Large intestine (tissue), 12 donors: ENCODE measurements around the gene CDX2. TPM values are rescaled to one million over a fixed set of nuclear protein-coding genes. Genes with fewer than 3 reads are reported as not detected.
"Not testable (repeated sequence)": the region's sequence is repeated elsewhere in the genome, so short reads cannot be mapped to it uniquely, and the experiment has no call there.

Source experiments
- DNase-seq, 2 donors: peaks; one replicate each; pipeline versions ENCODE4 v3.0.0 to v3.0.0-alpha.2; 2013
- H3K27ac ChIP-seq: one replicate; pipeline ENCODE4 v1.5.1; 2013; ENCODE audit warnings: low read length
- H3K27me3 ChIP-seq: 2 replicates; pipeline ENCODE4 v1.6.1; 2013; ENCODE audit warnings: low read length; ENCODE audit not compliant: control insufficient read depth, insufficient read depth
- H3K36me3 ChIP-seq: 2 replicates; pipeline ENCODE4 v1.6.1; 2013; ENCODE audit warnings: low read length; ENCODE audit not compliant: control insufficient read depth, insufficient read depth
- H3K4me1 ChIP-seq: one replicate; pipeline ENCODE4 v1.6.1; 2013; ENCODE audit warnings: low read length; ENCODE audit not compliant: control insufficient read depth, insufficient read depth
- H3K4me3 ChIP-seq: one replicate; pipeline ENCODE4 v1.5.1; 2013; ENCODE audit warnings: low read length
- H3K9me3 ChIP-seq: one replicate; pipeline ENCODE4 v1.6.1; 2013; ENCODE audit warnings: mild to moderate bottlenecking, low read depth, low read length, moderate library complexity; ENCODE audit not compliant: control insufficient read depth
- WGBS: methylation state at CpG from one replicate; pipeline ENCODE4 v1.1.5; 2013; ENCODE audit warnings: low lambda C conversion rate; ENCODE audit not compliant: insufficient coverage; 5-methylcytosine and 5-hydroxymethylcytosine counted together
- long read RNA-seq, 11 donors: transcript quantifications; one replicate each; lab custom pipeline, GENCODE V29; 2026
- polyA plus RNA-seq: library from polyadenylated mRNA; unstranded; fragments of 120-200 nt; gene quantifications from one replicate; pipeline ENCODE4 v1.2.1, GENCODE V29; 2013

The CDX2 gene, protein sequence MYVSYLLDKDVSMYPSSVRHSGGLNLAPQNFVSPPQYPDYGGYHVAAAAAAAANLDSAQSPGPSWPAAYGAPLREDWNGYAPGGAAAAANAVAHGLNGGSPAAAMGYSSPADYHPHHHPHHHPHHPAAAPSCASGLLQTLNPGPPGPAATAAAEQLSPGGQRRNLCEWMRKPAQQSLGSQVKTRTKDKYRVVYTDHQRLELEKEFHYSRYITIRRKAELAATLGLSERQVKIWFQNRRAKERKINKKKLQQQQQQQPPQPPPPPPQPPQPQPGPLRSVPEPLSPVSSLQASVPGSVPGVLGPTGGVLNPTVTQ
- polyA plus RNA-seq, result 132 TPM
- long read RNA-seq, donor 1, full-length matches to known transcripts, result 30 of 36 reads
- long read RNA-seq, donor 1, partial matches to known transcripts, result 6 of 36 reads
- long read RNA-seq, donor 1, other reads (novel, unspliced or antisense), result 0 of 36 reads
- long read RNA-seq, donor 2, full-length matches to known transcripts, result 65 of 83 reads
- long read RNA-seq, donor 2, partial matches to known transcripts, result 18 of 83 reads
- long read RNA-seq, donor 2, other reads (novel, unspliced or antisense), result 0 of 83 reads
- long read RNA-seq, donor 3, result 0 reads
- long read RNA-seq, donor 4, full-length matches to known transcripts, result 6 of 6 reads
- long read RNA-seq, donor 4, partial matches to known transcripts, result 0 of 6 reads
- long read RNA-seq, donor 4, other reads (novel, unspliced or antisense), result 0 of 6 reads
- long read RNA-seq, donor 5, full-length matches to known transcripts, result 35 of 43 reads
- long read RNA-seq, donor 5, partial matches to known transcripts, result 8 of 43 reads
- long read RNA-seq, donor 5, other reads (novel, unspliced or antisense), result 0 of 43 reads
- long read RNA-seq, donor 6, full-length matches to known transcripts, result 74 of 87 reads
- long read RNA-seq, donor 6, partial matches to known transcripts, result 13 of 87 reads
- long read RNA-seq, donor 6, other reads (novel, unspliced or antisense), result 0 of 87 reads
- long read RNA-seq, donor 7, full-length matches to known transcripts, result 34 of 34 reads
- long read RNA-seq, donor 7, partial matches to known transcripts, result 0 of 34 reads
- long read RNA-seq, donor 7, other reads (novel, unspliced or antisense), result 0 of 34 reads
- long read RNA-seq, donor 8, full-length matches to known transcripts, result 90 of 263 reads
- long read RNA-seq, donor 8, partial matches to known transcripts, result 168 of 263 reads
- long read RNA-seq, donor 8, other reads (novel, unspliced or antisense), result 5 of 263 reads
- long read RNA-seq, donor 9, full-length matches to known transcripts, result 47 of 47 reads
- long read RNA-seq, donor 9, partial matches to known transcripts, result 0 of 47 reads
- long read RNA-seq, donor 9, other reads (novel, unspliced or antisense), result 0 of 47 reads
- long read RNA-seq, donor 10, full-length matches to known transcripts, result 86 of 99 reads
- long read RNA-seq, donor 10, partial matches to known transcripts, result 13 of 99 reads
- long read RNA-seq, donor 10, other reads (novel, unspliced or antisense), result 0 of 99 reads
- long read RNA-seq, donor 11, full-length matches to known transcripts, result 48 of 54 reads
- long read RNA-seq, donor 11, partial matches to known transcripts, result 6 of 54 reads
- long read RNA-seq, donor 11, other reads (novel, unspliced or antisense), result 0 of 54 reads

DNA sequence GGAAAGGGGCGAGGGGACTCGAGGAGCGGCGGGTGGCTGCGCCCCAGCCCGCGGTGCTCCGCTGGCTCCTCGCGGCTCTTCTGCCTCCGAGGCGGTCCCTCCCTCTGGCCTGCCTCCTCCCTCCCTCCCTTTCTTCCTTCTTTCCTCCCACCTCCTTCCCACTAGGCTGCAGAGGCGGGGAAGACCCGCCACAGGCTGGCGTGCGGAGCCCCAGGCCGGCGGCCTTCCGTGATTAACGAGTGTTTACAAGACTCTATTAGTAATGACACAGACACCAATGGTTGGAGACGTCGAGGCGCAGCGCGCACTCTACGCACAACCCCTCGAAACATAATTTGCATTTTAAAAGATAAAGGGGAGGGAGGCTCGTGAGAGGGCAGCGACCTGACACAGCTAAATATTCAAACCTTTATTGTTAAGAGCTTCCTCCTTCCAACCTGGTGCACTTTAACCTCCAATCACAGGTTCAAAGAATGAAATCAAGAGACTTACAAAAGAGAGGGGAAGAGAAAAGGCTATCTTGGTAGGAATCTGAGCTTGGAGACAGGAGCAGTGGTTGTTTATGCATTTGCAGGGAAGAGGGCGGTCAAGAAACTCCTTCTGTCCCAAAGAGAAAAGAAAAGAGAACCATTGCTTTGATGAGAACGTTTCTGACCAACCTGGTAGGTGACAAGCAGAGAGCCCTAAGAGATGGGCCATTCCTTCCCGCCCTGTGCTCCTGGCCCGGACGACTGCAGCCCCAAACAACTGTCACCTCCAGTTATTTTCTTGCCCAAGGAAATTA lies at the start of gene CDX2:
Gene CDX2, minus strand, starts transcription at position 234 of the 784 bp plus-strand sequence. CDS start 309 bp downstream, outside the sequence.
- peak; percentile 98 to 100 for DNase-seq
- peaks cover 33% of the 10 kb centered on the region for H3K4me1 ChIP-seq
- H3K36me3 ChIP-seq, result peaks cover 25% of the 10 kb centered on the region
- peak within 1 kb of the TSS; percentile 98 for H3K27ac ChIP-seq
- H3K4me3 ChIP-seq, result peak within 1 kb of the TSS; percentile 87
- WGBS, result 0% methylated on average over 2 of the region's 34 CpGs
- peaks cover 3% of the 10 kb centered on the region for H3K9me3 ChIP-seq
- H3K27me3 ChIP-seq, result peaks cover 72% of the 10 kb centered on the region

DNA sequence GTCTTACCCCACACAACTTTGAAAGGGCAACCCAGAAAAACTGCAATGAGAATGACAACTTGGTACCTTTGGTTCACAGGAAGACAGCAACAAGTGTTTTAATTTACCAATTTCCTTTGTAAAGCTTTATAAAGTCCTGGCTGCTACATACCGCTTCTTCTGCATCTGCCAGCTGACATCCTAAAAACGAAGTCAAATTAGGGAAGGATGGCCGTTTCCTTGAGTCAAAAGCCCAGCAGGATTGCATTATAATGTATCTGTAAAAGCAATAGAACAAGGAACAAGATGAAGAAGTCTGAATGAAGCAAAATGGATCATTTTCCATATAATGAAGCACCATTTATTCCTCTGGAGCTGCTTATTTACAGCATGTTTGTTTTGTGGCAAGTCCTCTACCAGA lies 45.2 kb upstream of the CDX2 start:
- WGBS, result no CpG with 5 or more reads among the region's 3 CpGs
- H3K4me1 ChIP-seq, result no peaks in the 10 kb centered on the region
- no peaks in the 10 kb centered on the region for H3K36me3 ChIP-seq
- DNase-seq, result no peak
- H3K27ac ChIP-seq, result no peak overlapping the region
- no peaks in the 10 kb centered on the region for H3K27me3 ChIP-seq
- no peak overlapping the region for H3K4me3 ChIP-seq
- H3K9me3 ChIP-seq, result no peaks in the 10 kb centered on the region

DNA sequence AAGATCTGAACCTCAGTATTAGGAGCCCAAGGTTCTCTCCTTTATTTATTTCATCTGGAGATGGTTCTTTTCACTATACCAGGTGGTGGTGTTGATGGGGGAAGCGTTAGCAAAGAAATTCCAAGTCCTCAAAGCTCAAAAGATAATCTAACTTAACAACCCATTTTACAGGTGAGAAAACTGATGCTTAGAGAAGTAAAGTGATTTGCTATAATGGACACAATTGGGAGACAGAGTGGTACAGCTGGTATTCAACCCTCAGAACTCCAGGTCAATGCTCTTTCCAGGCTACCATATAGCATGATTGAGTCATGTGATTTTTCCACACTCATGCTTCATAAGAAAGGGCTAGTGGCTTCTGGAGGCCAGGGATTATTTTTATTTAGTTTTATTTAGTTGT lies 44.4 kb upstream of the CDX2 start:
- no peak overlapping the region for H3K4me3 ChIP-seq
- H3K27me3 ChIP-seq, result no peaks in the 10 kb centered on the region
- no peak overlapping the region for H3K27ac ChIP-seq
- WGBS, result 100% methylated on average over 1 of the region's 1 CpG
- H3K9me3 ChIP-seq, result no peaks in the 10 kb centered on the region
- DNase-seq, result no peak
- no peaks in the 10 kb centered on the region for H3K36me3 ChIP-seq
- no peaks in the 10 kb centered on the region for H3K4me1 ChIP-seq

DNA sequence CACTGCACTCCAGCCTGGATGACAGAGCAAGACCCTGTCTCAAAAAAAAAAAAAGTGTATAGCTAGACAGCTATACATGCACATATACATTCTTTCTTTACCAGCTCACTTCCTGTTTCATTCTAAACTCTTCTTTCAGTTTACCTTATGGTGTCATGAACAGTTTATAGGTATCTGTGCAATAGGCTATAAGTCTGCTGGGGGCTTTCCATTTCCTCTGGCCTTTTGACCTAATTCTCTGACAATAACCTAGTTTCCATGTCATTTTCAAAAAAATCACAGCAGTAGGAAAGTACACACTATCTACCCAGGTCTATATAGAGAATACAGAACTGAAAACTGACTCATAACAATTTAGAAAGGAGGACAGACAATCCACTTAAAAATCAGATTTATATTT lies 43.8 kb upstream of the CDX2 start:
- Histone ChIP-seq H3K4me3 (no peak overlapping the region), H3K27ac (no peak overlapping the region), H3K36me3 (no peaks in the 10 kb centered on the region), H3K4me1 (no peaks in the 10 kb centered on the region), H3K27me3 (no peaks in the 10 kb centered on the region), H3K9me3 (no peaks in the 10 kb centered on the region)
- peak in 1 of 2 donors; percentile 21 for DNase-seq

DNA sequence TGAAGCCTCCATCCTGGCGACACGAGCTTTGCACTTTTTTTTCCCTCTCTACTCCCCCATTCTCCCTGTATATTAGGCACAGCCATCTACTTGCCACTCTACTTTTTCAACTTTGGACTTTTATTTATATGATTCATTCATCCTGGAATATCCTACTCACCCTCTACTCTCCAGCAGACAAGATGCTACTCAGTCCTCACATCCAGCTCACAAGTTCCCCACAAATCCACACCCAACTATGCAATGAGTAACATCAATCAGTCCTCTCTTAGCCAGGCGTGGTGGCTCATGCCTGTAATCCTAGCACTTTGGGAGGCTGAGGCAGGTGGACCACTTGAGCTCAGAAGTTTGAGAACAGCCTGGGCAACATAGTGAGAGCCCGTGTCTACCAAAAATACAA lies 43.3 kb upstream of the CDX2 start:
- DNase-seq, result no peak
- Histone ChIP-seq H3K27me3 (no peaks in the 10 kb centered on the region), H3K36me3 (no peaks in the 10 kb centered on the region), H3K9me3 (no peaks in the 10 kb centered on the region), H3K27ac (no peak overlapping the region), H3K4me1 (no peaks in the 10 kb centered on the region), H3K4me3 (no peak overlapping the region)
- WGBS, result no CpG with 5 or more reads among the region's 4 CpGs

DNA sequence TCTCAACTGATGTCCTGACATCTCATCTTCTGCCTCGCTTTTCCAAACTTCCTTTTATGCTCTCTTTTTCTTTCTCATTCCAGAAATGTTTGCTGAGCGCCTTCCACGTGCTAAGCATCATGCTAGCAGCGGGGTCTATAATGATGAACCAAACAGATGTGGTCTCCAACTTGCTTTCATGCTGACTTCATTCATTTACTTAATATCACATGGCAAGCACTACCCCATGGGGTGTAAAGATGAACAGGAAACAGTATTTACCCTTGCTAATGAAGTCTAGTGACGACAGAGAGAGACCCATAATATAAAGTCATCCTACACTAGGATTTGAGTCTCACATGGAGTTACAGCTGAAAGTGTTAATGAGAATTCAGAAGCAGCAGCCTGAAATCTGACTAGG lies 40.9 kb upstream of the CDX2 start:
- H3K27ac ChIP-seq, result no peak overlapping the region
- H3K27me3 ChIP-seq, result no peaks in the 10 kb centered on the region
- DNase-seq, result no peak
- no peaks in the 10 kb centered on the region for H3K9me3 ChIP-seq
- H3K4me1 ChIP-seq, result no peaks in the 10 kb centered on the region
- no peaks in the 10 kb centered on the region for H3K36me3 ChIP-seq
- 79% methylated on average over 4 of the region's 5 CpGs for WGBS
- no peak overlapping the region for H3K4me3 ChIP-seq

DNA sequence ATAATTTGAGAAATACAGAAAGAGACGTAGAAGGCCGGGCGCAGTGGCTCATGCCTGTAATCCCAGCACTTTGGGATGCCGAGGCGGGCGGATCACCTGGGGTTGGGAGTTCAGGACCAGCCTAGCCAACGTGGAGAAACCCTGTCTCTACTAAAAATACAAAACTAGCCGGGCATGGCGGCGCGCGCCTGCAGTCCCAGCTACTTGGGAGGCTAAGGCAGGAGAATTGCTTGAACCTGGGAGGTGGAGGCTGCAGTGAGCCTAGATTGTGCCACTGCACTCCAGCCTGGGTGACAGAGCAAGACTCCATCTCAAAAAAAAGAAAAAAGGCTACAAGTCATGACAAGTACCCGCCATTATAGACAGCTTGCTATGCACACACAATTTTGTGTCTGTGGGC lies 35.9 kb upstream of the CDX2 start:
- H3K9me3 ChIP-seq, H3K27me3 ChIP-seq, H3K4me1 ChIP-seq, H3K4me3 ChIP-seq, DNase-seq, H3K36me3 ChIP-seq, H3K27ac ChIP-seq: not testable (repeated sequence)
- WGBS, result no CpG with 5 or more reads among the region's 13 CpGs

DNA sequence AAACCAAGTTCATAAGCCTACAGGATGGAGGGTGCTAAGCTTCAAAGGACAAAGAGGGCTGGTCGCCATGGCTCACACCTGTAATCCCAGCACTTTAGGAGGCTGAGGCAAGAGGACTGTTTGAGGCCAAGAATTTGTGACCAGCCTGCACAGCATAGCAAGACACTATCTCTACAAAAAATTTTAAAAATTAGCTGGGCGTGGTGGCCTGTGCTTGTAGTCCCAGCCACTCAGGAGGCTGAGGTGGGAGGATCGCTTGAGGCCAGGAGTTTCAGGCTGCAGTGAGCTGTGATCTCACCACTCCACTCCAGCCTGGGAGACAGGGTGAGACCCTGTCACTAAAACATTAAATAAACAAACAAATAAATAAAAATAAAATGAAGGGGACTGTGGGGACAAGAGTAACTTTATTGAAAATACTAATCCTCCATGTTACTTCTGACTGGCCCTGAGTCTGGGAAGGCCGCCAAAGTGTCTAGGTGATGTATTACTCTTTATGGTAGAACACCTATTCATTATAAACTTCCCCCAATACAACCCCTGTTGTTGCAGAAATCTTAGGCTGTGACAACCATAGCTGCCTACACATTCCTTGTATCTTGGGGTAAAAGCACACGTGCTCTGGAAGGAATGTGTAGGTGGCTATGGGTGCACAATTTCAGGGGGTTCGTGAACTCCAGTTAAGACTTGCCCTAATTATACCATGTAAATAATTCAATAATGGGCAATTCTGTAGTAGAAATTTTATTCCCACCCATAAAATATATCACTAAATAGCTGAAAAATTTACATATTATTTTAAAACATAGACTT lies 34.0 kb upstream of the CDX2 start:
- H3K27me3 ChIP-seq, result no peaks in the 10 kb centered on the region
- H3K9me3 ChIP-seq, result no peaks in the 10 kb centered on the region
- H3K36me3 ChIP-seq, result no peaks in the 10 kb centered on the region
- no peaks in the 10 kb centered on the region for H3K4me1 ChIP-seq
- no peak overlapping the region for H3K4me3 ChIP-seq
- no peak for DNase-seq
- 80% methylated on average over 1 of the region's 6 CpGs for WGBS
- H3K27ac ChIP-seq, result no peak overlapping the region
